Measurements from ENCODE around the gene GALK2.
A peak's percentile ranks its signal among the peaks of the same experiment; 100 is the strongest.

GALK2 gene

GRCh38 chr15:49169880-49170597 is at the start of gene GALK2:
Gene GALK2 (plus strand): TSS chr15:49170247. CDS start chr15:49170323, 76 bp downstream.
- peak; percentile 82 to 88 for DNase-seq

GRCh38 chr15:49120832-49121231 is 49.2 kb upstream of the GALK2 start:
- DNase-seq = no peak

- no peak for DNase-seq
These were observed 48.1 kb upstream of the GALK2 start for GRCh38 chr15:49121901-49122300.

- DNase-seq = no peak
These were observed 47.4 kb upstream of the GALK2 start for GRCh38 chr15:49122541-49123062.

- no peak for DNase-seq
These were observed 45.7 kb upstream of the GALK2 start for GRCh38 chr15:49124371-49124770.

- no peak for DNase-seq
These were observed 38.6 kb upstream of the GALK2 start for GRCh38 chr15:49131403-49131802.

- DNase-seq = no peak
These were observed 35.2 kb upstream of the GALK2 start for GRCh38 chr15:49134683-49135341.

- no peak for DNase-seq
These were observed 34.6 kb upstream of the GALK2 start for GRCh38 chr15:49135342-49135857.

- DNase-seq = no peak
These were observed 34.1 kb upstream of the GALK2 start for GRCh38 chr15:49135911-49136310.

GRCh38 chr15:49137861-49138260 is 32.2 kb upstream of the GALK2 start:
- no peak for DNase-seq

- no peak for DNase-seq
These were observed 24.1 kb upstream of the GALK2 start for GRCh38 chr15:49145651-49146609.

GRCh38 chr15:49148298-49148697 is 21.7 kb upstream of the GALK2 start:
- no peak for DNase-seq

- no peak for DNase-seq
These were observed 21.3 kb upstream of the GALK2 start for GRCh38 chr15:49148727-49149126.

GRCh38 chr15:49151831-49152230 is 18.2 kb upstream of the GALK2 start:
- no peak for DNase-seq

- no peak for DNase-seq
These were observed 17.3 kb upstream of the GALK2 start for GRCh38 chr15:49152552-49153312.

GRCh38 chr15:49154359-49154758 is 15.7 kb upstream of the GALK2 start:
- DNase-seq = no peak

GRCh38 chr15:49154799-49155109 is 15.3 kb upstream of the GALK2 start:
- DNase-seq = no peak

GRCh38 chr15:49155110-49155833 is 14.8 kb upstream of the GALK2 start, which contains the start of gene COPS2:
Gene COPS2 (minus strand): TSS chr15:49155599. CDS start chr15:49155578, 21 bp downstream.
- DNase-seq = peak; percentile 94

GRCh38 chr15:49155834-49156627 is 14.0 kb upstream of the GALK2 start:
- DNase-seq = no peak

- no peak for DNase-seq
These were observed 6.4 kb upstream of the GALK2 start for GRCh38 chr15:49163678-49164077.

- no peak for DNase-seq
These were observed 5.2 kb upstream of the GALK2 start for GRCh38 chr15:49164865-49165264.
